Neural progenitor cell (in vitro differentiated cells): ENCODE measurements around the gene GPD2. TPM values are rescaled to one million over a fixed set of nuclear protein-coding genes. Genes with fewer than 3 reads are reported as not detected.

ENCODE experiments used
- DNase-seq: peaks from one replicate; pipeline ENCODE4 v3.0.0-alpha.2; 2016; ENCODE audit warnings: low spot score
- H2AFZ ChIP-seq: fragments of 200-600 bp; sonication (generic); replicated peaks from 2 replicates; pipeline ENCODE4 v1.6.1; 2016; ENCODE audit warnings: antibody characterized with exemption
- H3F3A ChIP-seq: fragments of 200-600 bp; sonication (generic); 2 replicates; pipeline ENCODE4 v1.6.1; 2016; ENCODE audit warnings: antibody characterized with exemption, low read depth
- H3K27ac ChIP-seq: fragments of 200-600 bp; sonication (generic); 2 replicates; pipeline ENCODE4 v1.5.1; 2016; ENCODE audit warnings: mild to moderate bottlenecking
- H3K27me3 ChIP-seq: fragments of 200-600 bp; sonication (generic); 2 replicates; pipeline ENCODE4 v1.6.1; 2016; ENCODE audit warnings: mild to moderate bottlenecking, moderate library complexity
- H3K36me3 ChIP-seq: fragments of 200-600 bp; sonication (generic); 2 replicates; pipeline ENCODE4 v1.5.1; 2016
- H3K4me1 ChIP-seq: fragments of 200-600 bp; sonication (generic); 2 replicates; pipeline ENCODE4 v1.6.1; 2016; ENCODE audit warnings: mixed run types
- H3K4me2 ChIP-seq: fragments of 200-600 bp; sonication (generic); 2 replicates; pipeline ENCODE4 v1.6.1; 2016
- H3K4me3 ChIP-seq: fragments of 200-600 bp; sonication (generic); 2 replicates; pipeline ENCODE4 v1.5.1; 2016
- H3K79me2 ChIP-seq: fragments of 200-600 bp; sonication (generic); 2 replicates; pipeline ENCODE4 v1.6.1; 2016; ENCODE audit warnings: low read depth
- H3K9ac ChIP-seq: fragments of 200-600 bp; sonication (generic); 2 replicates; pipeline ENCODE4 v1.6.1; 2016
- H3K9me3 ChIP-seq: fragments of 200-600 bp; sonication (generic); 2 replicates; pipeline ENCODE4 v1.5.1; 2016; ENCODE audit warnings: low read depth
- H4K20me1 ChIP-seq: fragments of 200-600 bp; sonication (generic); 2 replicates; pipeline ENCODE4 v1.6.1; 2016; ENCODE audit warnings: low read depth
- H3K27ac Mint-ChIP-seq: 3 replicates; pipeline ENCODE4 v1.8.0; 2021; ENCODE audit warnings: mixed read lengths
- H3K27me3 Mint-ChIP-seq: 2 replicates; pipeline ENCODE4 v1.8.0; 2022; ENCODE audit warnings: low read depth, mild to moderate bottlenecking, inconsistent platforms, moderate library complexity, mixed read lengths; ENCODE audit not compliant: insufficient read depth
- H3K36me3 Mint-ChIP-seq: 3 replicates; pipeline ENCODE4 v1.8.0; 2021; ENCODE audit warnings: mixed read lengths
- H3K4me1 Mint-ChIP-seq: 3 replicates; pipeline ENCODE4 v1.8.0; 2021; ENCODE audit warnings: mixed read lengths
- H3K4me3 Mint-ChIP-seq: 3 replicates; pipeline ENCODE4 v1.8.0; 2021; ENCODE audit warnings: mild to moderate bottlenecking, moderate library complexity, mixed read lengths
- H3K9me3 Mint-ChIP-seq: 3 replicates; pipeline ENCODE4 v1.8.0; 2020; ENCODE audit warnings: mixed read lengths
- EZH2 ChIP-seq: fragments of 200-600 bp; sonication (generic); IDR thresholded peaks from 2 replicates; pipeline ENCODE4 v1.6.1; 2017; ENCODE audit warnings: antibody characterized with exemption, mild to moderate bottlenecking, moderate library complexity
- EZH2phosphoT487 ChIP-seq: fragments of 200-600 bp; sonication (generic); IDR thresholded peaks from 2 replicates; pipeline ENCODE4 v1.6.1; 2017; ENCODE audit warnings: antibody characterized with exemption
- total RNA-seq: library from RNA; depleted of rRNA; stranded (reverse); fragments of >200 nt; gene quantifications from 2 replicates; pipeline ENCODE4 v1.2.3, GENCODE V29; 2015; ENCODE audit warnings: low replicate concordance
- TF ChIP-seq, protein P1 (sequence below): fragments of 200-600 bp; sonication (generic); IDR thresholded peaks from 2 replicates; pipeline ENCODE4 v1.5.1; 2017; ENCODE audit warnings: antibody characterized with exemption, mild to moderate bottlenecking

The GPD2 gene
- total RNA-seq, 1 donor from 2014 or later = 176 TPM

GRCh38 chr2:156474401-156474800, 38.2 kb downstream of the GPD2 start:
- H3K27ac ChIP-seq = no peak overlapping the region
- no peak overlapping the region for H2AFZ ChIP-seq
- no peaks in the 10 kb centered on the region for H3K27me3 Mint-ChIP-seq
- H3K36me3 ChIP-seq = no peaks in the 10 kb centered on the region
- H3K4me3 Mint-ChIP-seq = no peak overlapping the region
- peaks cover 28% of the 10 kb centered on the region for H3K79me2 ChIP-seq
- H3K4me3 ChIP-seq = no peak overlapping the region
- no peaks in the 10 kb centered on the region for H3K27me3 ChIP-seq
- H3K4me1 Mint-ChIP-seq = peaks cover 5% of the 10 kb centered on the region
- H3F3A ChIP-seq = no peaks in the 10 kb centered on the region
- no peaks in the 10 kb centered on the region for H4K20me1 ChIP-seq
- H3K4me1 ChIP-seq = peaks cover 15% of the 10 kb centered on the region
- no peak overlapping the region for H3K9ac ChIP-seq
- TF ChIP-seq EZH2 (no peak), EZH2phosphoT487 (no peak)
- TF ChIP-seq, protein P1, sequence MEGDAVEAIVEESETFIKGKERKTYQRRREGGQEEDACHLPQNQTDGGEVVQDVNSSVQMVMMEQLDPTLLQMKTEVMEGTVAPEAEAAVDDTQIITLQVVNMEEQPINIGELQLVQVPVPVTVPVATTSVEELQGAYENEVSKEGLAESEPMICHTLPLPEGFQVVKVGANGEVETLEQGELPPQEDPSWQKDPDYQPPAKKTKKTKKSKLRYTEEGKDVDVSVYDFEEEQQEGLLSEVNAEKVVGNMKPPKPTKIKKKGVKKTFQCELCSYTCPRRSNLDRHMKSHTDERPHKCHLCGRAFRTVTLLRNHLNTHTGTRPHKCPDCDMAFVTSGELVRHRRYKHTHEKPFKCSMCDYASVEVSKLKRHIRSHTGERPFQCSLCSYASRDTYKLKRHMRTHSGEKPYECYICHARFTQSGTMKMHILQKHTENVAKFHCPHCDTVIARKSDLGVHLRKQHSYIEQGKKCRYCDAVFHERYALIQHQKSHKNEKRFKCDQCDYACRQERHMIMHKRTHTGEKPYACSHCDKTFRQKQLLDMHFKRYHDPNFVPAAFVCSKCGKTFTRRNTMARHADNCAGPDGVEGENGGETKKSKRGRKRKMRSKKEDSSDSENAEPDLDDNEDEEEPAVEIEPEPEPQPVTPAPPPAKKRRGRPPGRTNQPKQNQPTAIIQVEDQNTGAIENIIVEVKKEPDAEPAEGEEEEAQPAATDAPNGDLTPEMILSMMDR = no peak
- no peak overlapping the region for H3K4me2 ChIP-seq
- no peak overlapping the region for H3K27ac Mint-ChIP-seq
- no peaks in the 10 kb centered on the region for H3K9me3 ChIP-seq
- no peak for DNase-seq
- peaks cover 15% of the 10 kb centered on the region for H3K36me3 Mint-ChIP-seq
- peaks cover 2% of the 10 kb centered on the region for H3K9me3 Mint-ChIP-seq

- Histone ChIP-seq H3K4me3 (no peak overlapping the region), H4K20me1 (no peaks in the 10 kb centered on the region), H3K9ac (no peak overlapping the region), H3K36me3 (no peaks in the 10 kb centered on the region), H3K79me2 (peaks cover 12% of the 10 kb centered on the region), H3K27me3 (no peaks in the 10 kb centered on the region), H2AFZ (no peak overlapping the region), H3F3A (no peaks in the 10 kb centered on the region), H3K4me1 (peaks cover 15% of the 10 kb centered on the region), H3K9me3 (no peaks in the 10 kb centered on the region), H3K27ac (no peak overlapping the region), H3K4me2 (no peak overlapping the region)
- TF ChIP-seq, protein P1 = no peak
- TF ChIP-seq EZH2 (no peak), EZH2phosphoT487 (no peak)
- H3K27ac Mint-ChIP-seq = no peak overlapping the region
- no peaks in the 10 kb centered on the region for H3K9me3 Mint-ChIP-seq
- no peaks in the 10 kb centered on the region for H3K27me3 Mint-ChIP-seq
- no peak overlapping the region for H3K4me3 Mint-ChIP-seq
- no peak for DNase-seq
- H3K36me3 Mint-ChIP-seq = peaks cover 9% of the 10 kb centered on the region
- H3K4me1 Mint-ChIP-seq = peaks cover 3% of the 10 kb centered on the region
These were observed 40.1 kb downstream of the GPD2 start for GRCh38 chr2:156476021-156476849.

DNA sequence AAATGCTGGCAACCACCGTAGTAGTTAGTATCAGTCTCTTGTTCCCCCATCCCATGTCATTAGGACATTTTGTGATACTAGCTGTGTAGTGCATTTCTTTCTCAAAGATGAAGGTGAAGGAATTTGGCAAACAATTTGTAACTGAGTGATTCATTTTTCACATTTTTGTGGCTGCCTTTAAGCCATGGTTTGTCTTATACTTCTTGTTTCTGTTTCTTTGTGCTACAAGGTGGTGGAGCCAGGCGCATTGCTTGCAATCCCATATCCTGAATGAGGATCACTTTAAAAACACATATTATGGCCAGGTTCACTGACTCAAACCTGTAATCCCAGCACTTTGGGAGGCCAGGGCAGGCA, 40.6 kb downstream of the GPD2 start:
- no peak overlapping the region for H3K27ac Mint-ChIP-seq

More for the DNA sequence above, 40.6 kb downstream of the GPD2 start:
- no peak overlapping the region for H3K4me3 Mint-ChIP-seq
- H3K27me3 Mint-ChIP-seq = no peaks in the 10 kb centered on the region
- no peaks in the 10 kb centered on the region for H3K9me3 ChIP-seq
- H3K9ac ChIP-seq = no peak overlapping the region
- no peaks in the 10 kb centered on the region for H3K4me1 Mint-ChIP-seq
- no peaks in the 10 kb centered on the region for H3K36me3 ChIP-seq
- no peak overlapping the region for H2AFZ ChIP-seq
- no peaks in the 10 kb centered on the region for H3K27me3 ChIP-seq
- peaks cover 15% of the 10 kb centered on the region for H3K4me1 ChIP-seq
- no peaks in the 10 kb centered on the region for H4K20me1 ChIP-seq
- TF ChIP-seq, protein P1 = no peak
- TF ChIP-seq EZH2phosphoT487 = no peak
- TF ChIP-seq EZH2 = no peak
- DNase-seq = no peak
- H3K4me3 ChIP-seq = no peak overlapping the region
- H3K79me2 ChIP-seq = peaks cover 7% of the 10 kb centered on the region
- no peaks in the 10 kb centered on the region for H3K9me3 Mint-ChIP-seq
- H3K27ac ChIP-seq = no peak overlapping the region
- H3K36me3 Mint-ChIP-seq = peaks cover 9% of the 10 kb centered on the region
- H3F3A ChIP-seq = no peaks in the 10 kb centered on the region
- H3K4me2 ChIP-seq = no peak overlapping the region
